Measurements from ENCODE around the gene TPX2.

TPX2 gene

GRCh38 chr20:31718952-31719643 is 20.0 kb upstream of the TPX2 start:
- H3K27ac ChIP-seq, result peak overlapping the region; percentile 60
- TF ChIP-seq CTCF (IDR thresholded peaks at IDR 0.05), result no peak
- no peak for TF ChIP-seq ZFX (IDR thresholded peaks at IDR 0.05; ENCODE audit: borderline replicate concordance)

GRCh38 chr20:31719644-31720485 is 19.2 kb upstream of the TPX2 start:
- peak overlapping the region; percentile 60 for H3K27ac ChIP-seq
- TF ChIP-seq ZFX (IDR thresholded peaks at IDR 0.05; ENCODE audit: borderline replicate concordance) (no peak), CTCF (IDR thresholded peaks at IDR 0.05) (no peak)

GRCh38 chr20:31720486-31721407 is 18.3 kb upstream of the TPX2 start:
- peak overlapping the region; percentile 60 for H3K27ac ChIP-seq
- no peak for TF ChIP-seq CTCF (IDR thresholded peaks at IDR 0.05)
- no peak for TF ChIP-seq ZFX (IDR thresholded peaks at IDR 0.05; ENCODE audit: borderline replicate concordance)

GRCh38 chr20:31721408-31722256 is 17.5 kb upstream of the TPX2 start:
- TF ChIP-seq CTCF (IDR thresholded peaks at IDR 0.05), result no peak
- TF ChIP-seq ZFX (IDR thresholded peaks at IDR 0.05; ENCODE audit: borderline replicate concordance), result no peak
- H3K27ac ChIP-seq, result peak overlapping the region; percentile 97

GRCh38 chr20:31722257-31723068 is 16.6 kb upstream of the TPX2 start, which contains the start of gene BCL2L1:
Gene BCL2L1 (minus strand): TSS chr20:31722868. CDS start chr20:31722218, 650 bp downstream.
- H3K27ac ChIP-seq, result peak within 1 kb of the TSS; percentile 97
- peak; percentile 69 for TF ChIP-seq CTCF (IDR thresholded peaks at IDR 0.05)
- no peak for TF ChIP-seq ZFX (IDR thresholded peaks at IDR 0.05; ENCODE audit: borderline replicate concordance)

- peak overlapping the region; percentile 97 for H3K27ac ChIP-seq
- no peak for TF ChIP-seq ZFX (IDR thresholded peaks at IDR 0.05; ENCODE audit: borderline replicate concordance)
- no peak for TF ChIP-seq CTCF (IDR thresholded peaks at IDR 0.05)
Measured at GRCh38 chr20:31723069-31723318, 16.1 kb upstream of the TPX2 start.
